Measurements from ENCODE around the gene ZNF230.

Gene ZNF230

GRCh38 chr19:44010468-44010867 lies 7.7 kb downstream of the ZNF230 start:
- no peak for TF ChIP-seq CTCF (conservative IDR thresholded peaks at IDR 0.05; ENCODE audit: low read length)
- no peak overlapping the region for H3K4me3 ChIP-seq (ENCODE audit: low read length)
- DNase-seq (ENCODE audit: low read depth) = no peak

- no peak for TF ChIP-seq CTCF (conservative IDR thresholded peaks at IDR 0.05; ENCODE audit: low read length)
- no peak overlapping the region for H3K4me3 ChIP-seq (ENCODE audit: low read length)
- DNase-seq (ENCODE audit: low read depth) = no peak
Observed at GRCh38 chr19:44019498-44019897, 16.7 kb downstream of the ZNF230 start.

GRCh38 chr19:44021221-44021620 lies 18.5 kb downstream of the ZNF230 start:
- no peak overlapping the region for H3K4me3 ChIP-seq (ENCODE audit: low read length)
- no peak for TF ChIP-seq CTCF (conservative IDR thresholded peaks at IDR 0.05; ENCODE audit: low read length)
- no peak for DNase-seq (ENCODE audit: low read depth)

GRCh38 chr19:44024900-44025216 lies 22.1 kb downstream of the ZNF230 start:
- no peak for DNase-seq (ENCODE audit: low read depth)
- peak overlapping the region; percentile 85 for H3K4me3 ChIP-seq (ENCODE audit: low read length)

GRCh38 chr19:44025217-44025936 lies 22.6 kb downstream of the ZNF230 start, which contains the start of gene ZNF222:
Gene ZNF222 (plus strand): TSS chr19:44025379. CDS start chr19:44025437, 58 bp downstream.
- peak within 1 kb of the TSS; percentile 85 for H3K4me3 ChIP-seq (ENCODE audit: low read length)
- peak; percentile 84 for DNase-seq (ENCODE audit: low read depth)
- TF ChIP-seq CTCF (conservative IDR thresholded peaks at IDR 0.05; ENCODE audit: low read length) = no peak

More at GRCh38 chr19:44024900-44025216, 22.1 kb downstream of the ZNF230 start:
- no peak for TF ChIP-seq CTCF (conservative IDR thresholded peaks at IDR 0.05; ENCODE audit: low read length)

- no peak overlapping the region for H3K4me3 ChIP-seq (ENCODE audit: low read length)
- no peak for TF ChIP-seq CTCF (conservative IDR thresholded peaks at IDR 0.05; ENCODE audit: low read length)
- DNase-seq (ENCODE audit: low read depth) = no peak
Observed at GRCh38 chr19:44026622-44027021, 23.9 kb downstream of the ZNF230 start.

- DNase-seq (ENCODE audit: low read depth) = no peak
- TF ChIP-seq CTCF (conservative IDR thresholded peaks at IDR 0.05; ENCODE audit: low read length) = no peak
- H3K4me3 ChIP-seq (ENCODE audit: low read length) = no peak overlapping the region
Observed at GRCh38 chr19:44032001-44032610, 29.3 kb downstream of the ZNF230 start.
